Breast epithelium (tissue), 4 donors: ENCODE results near the gene OR1D2. TPM values are rescaled to one million over a fixed set of nuclear protein-coding genes. Genes with fewer than 3 reads are reported as not detected.
"Not testable (repeated sequence)": the region's sequence is repeated elsewhere in the genome, so short reads cannot be mapped to it uniquely, and the experiment has no call there.

ENCODE experiments used
- DNase-seq, 2 donors: peaks; one replicate each; pipeline ENCODE4 v3.0.0-alpha.2; 2019; ENCODE audit warnings: low spot score in 2 of 2
- H3K27ac ChIP-seq, 2 donors: fragments of 200-600 bp; sonication (generic) in 1 of 2; one replicate each; pipeline ENCODE4 v1.5.1; 2016 to 2019; ENCODE audit warnings: mild to moderate bottlenecking in 1 of 2
- H3K27me3 ChIP-seq, 2 donors: fragments of 200-600 bp; sonication (generic) in 1 of 2; one replicate each; pipeline versions ENCODE4 v1.5.1 to v1.6.0; 2017 to 2019; ENCODE audit warnings: control low read depth in 1 of 2, mild to moderate bottlenecking in 1 of 2
- H3K36me3 ChIP-seq: fragments of 200-600 bp; one replicate; pipeline ENCODE4 v1.5.1; 2019
- H3K4me1 ChIP-seq, 2 donors: fragments of 200-600 bp; sonication (generic); one replicate each; pipeline ENCODE4 v1.5.1; 2016 to 2019; ENCODE audit warnings: control low read depth in 1 of 2
- H3K4me3 ChIP-seq, 3 donors: fragments of 200-600 bp; sonication (generic); 1 replicate in 2 of 3; 2 replicates in 1 of 3; pipeline ENCODE4 v1.5.1; 2016 to 2019; ENCODE audit warnings: mild to moderate bottlenecking in 3 of 3, moderate library complexity in 2 of 3
- H3K9me3 ChIP-seq, 2 donors: fragments of 200-600 bp; sonication (generic) in 1 of 2; one replicate each; pipeline ENCODE4 v1.5.1; 2016 to 2019; ENCODE audit warnings: control low read depth in 1 of 2
- POLR2A ChIP-seq: fragments of 450-650 bp; IDR thresholded peaks from one replicate; pipeline ENCODE4 v1.6.1; 2016; ENCODE audit warnings: antibody characterized with exemption, mild to moderate bottlenecking, moderate library complexity
- POLR2AphosphoS5 ChIP-seq, 3 donors: sonication (generic); formaldehyde crosslinking; IDR thresholded peaks; one replicate each; pipeline ENCODE4 v1.6.1; 2017; ENCODE audit warnings: antibody characterized with exemption in 3 of 3
- intact Hi-C: fragments of 100-400 bp; cut with DNase I; formaldehyde crosslinking; loops from one replicate; pipeline ENCODE4 v1.15.1; 2023; ENCODE audit warnings: low total_unique reads
- total RNA-seq, 3 donors: library from RNA; depleted of rRNA; stranded (reverse); fragments of >200 nt; gene quantifications; one replicate each; pipeline ENCODE4 v1.1.0, GENCODE V29; 2016
- TF ChIP-seq, protein P1 (sequence below), 3 donors: fragments of 450-650 bp; IDR thresholded peaks; one replicate each; pipeline ENCODE4 v1.5.1; 2016 to 2017; ENCODE audit warnings: antibody characterized with exemption in 3 of 3, mild to moderate bottlenecking in 3 of 3, moderate library complexity in 3 of 3

OR1D2 gene, protein sequence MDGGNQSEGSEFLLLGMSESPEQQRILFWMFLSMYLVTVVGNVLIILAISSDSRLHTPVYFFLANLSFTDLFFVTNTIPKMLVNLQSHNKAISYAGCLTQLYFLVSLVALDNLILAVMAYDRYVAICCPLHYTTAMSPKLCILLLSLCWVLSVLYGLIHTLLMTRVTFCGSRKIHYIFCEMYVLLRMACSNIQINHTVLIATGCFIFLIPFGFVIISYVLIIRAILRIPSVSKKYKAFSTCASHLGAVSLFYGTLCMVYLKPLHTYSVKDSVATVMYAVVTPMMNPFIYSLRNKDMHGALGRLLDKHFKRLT
- total RNA-seq = not detected

DNA sequence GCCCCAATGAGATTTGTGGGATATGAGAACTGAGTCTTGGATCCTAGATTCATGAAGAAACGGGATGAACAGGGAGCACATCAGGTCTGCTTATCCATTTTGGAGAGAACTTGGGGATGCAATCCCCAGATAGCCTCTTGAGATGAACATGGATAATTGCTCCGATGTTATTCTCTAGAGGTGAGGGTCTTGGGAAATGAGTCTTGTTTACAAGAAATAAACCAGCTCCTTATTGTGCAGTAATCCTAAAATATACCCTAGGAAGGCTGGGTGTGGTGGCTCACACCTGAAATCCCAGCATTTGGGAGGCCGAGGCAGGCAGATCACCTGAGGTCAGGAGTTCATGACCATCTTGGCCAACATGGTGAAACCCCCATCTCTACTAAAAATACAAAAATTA, at the start of gene OR1D2:
TSS of gene OR1D2 (minus strand) at position 101 of the 400 bp plus-strand sequence. CDS start 11,426 bp downstream, outside the sequence.
- H3K4me1 ChIP-seq = no peaks in the 10 kb centered on the region
- H3K9me3 ChIP-seq = peaks cover 4 to 26% of the 10 kb centered on the region in 2 donors
- no peak for DNase-seq
- no peak within 1 kb of the TSS for H3K27ac ChIP-seq
- no peak within 1 kb of the TSS for H3K4me3 ChIP-seq
- intact Hi-C loops = no loop called here
- no peaks in the 10 kb centered on the region for H3K36me3 ChIP-seq
- TF ChIP-seq POLR2AphosphoS5 (IDR thresholded peaks at IDR 0.05) = no peak
- TF ChIP-seq, protein P1, sequence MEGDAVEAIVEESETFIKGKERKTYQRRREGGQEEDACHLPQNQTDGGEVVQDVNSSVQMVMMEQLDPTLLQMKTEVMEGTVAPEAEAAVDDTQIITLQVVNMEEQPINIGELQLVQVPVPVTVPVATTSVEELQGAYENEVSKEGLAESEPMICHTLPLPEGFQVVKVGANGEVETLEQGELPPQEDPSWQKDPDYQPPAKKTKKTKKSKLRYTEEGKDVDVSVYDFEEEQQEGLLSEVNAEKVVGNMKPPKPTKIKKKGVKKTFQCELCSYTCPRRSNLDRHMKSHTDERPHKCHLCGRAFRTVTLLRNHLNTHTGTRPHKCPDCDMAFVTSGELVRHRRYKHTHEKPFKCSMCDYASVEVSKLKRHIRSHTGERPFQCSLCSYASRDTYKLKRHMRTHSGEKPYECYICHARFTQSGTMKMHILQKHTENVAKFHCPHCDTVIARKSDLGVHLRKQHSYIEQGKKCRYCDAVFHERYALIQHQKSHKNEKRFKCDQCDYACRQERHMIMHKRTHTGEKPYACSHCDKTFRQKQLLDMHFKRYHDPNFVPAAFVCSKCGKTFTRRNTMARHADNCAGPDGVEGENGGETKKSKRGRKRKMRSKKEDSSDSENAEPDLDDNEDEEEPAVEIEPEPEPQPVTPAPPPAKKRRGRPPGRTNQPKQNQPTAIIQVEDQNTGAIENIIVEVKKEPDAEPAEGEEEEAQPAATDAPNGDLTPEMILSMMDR (IDR thresholded peaks at IDR 0.05) = no peak
- no peak for TF ChIP-seq POLR2A
- no peaks in the 10 kb centered on the region for H3K27me3 ChIP-seq

GRCh38 chr17:3137494-3137893, 33.3 kb upstream of the OR1D2 start:
- H3K4me1 ChIP-seq, intact Hi-C loops, DNase-seq, H3K4me3 ChIP-seq, H3K36me3 ChIP-seq, H3K27me3 ChIP-seq, H3K27ac ChIP-seq, H3K9me3 ChIP-seq: not testable (repeated sequence)

DNA sequence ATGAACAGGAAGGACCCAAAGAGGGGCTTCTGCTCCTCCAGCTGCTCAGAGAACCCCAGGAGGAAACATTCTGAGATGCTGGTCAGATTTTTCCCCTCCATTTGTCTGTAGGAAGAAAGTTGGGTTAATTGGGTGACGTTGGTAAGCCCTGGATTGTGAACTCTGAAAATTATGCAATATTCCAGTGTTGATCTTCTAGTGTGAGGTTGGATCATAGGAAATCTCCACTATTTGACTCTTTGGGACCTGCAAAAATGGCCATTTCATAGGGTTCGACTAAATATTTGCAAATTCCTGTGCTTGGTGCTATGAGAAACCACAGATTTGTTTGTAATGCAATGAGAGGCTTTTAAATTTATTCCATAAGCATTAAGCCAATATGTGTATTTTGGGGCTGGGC, 23.2 kb upstream of the OR1D2 start, which contains the start of gene OR1G1:
TSS of gene OR1G1 (minus strand) at position 101 of the 400 bp plus-strand sequence. CDS start at position 101, 0 bp downstream.
- DNase-seq = no peak
- Histone ChIP-seq H3K27me3 (peaks cover 0 to 12% of the 10 kb centered on the region in 2 donors), H3K27ac (no peak within 1 kb of the TSS), H3K4me1 (no peaks in the 10 kb centered on the region), H3K4me3 (no peak within 1 kb of the TSS), H3K36me3 (no peaks in the 10 kb centered on the region), H3K9me3 (no peaks in the 10 kb centered on the region)
- no peak for TF ChIP-seq POLR2A
- TF ChIP-seq, protein P1 (IDR thresholded peaks at IDR 0.05) = no peak
- TF ChIP-seq POLR2AphosphoS5 (IDR thresholded peaks at IDR 0.05) = no peak
- intact Hi-C loops = no loop called here

- H3K27me3 ChIP-seq, DNase-seq, intact Hi-C loops: not testable (repeated sequence)
These were observed 30.4 kb downstream of the OR1D2 start for GRCh38 chr17:3073850-3074249.

DNA sequence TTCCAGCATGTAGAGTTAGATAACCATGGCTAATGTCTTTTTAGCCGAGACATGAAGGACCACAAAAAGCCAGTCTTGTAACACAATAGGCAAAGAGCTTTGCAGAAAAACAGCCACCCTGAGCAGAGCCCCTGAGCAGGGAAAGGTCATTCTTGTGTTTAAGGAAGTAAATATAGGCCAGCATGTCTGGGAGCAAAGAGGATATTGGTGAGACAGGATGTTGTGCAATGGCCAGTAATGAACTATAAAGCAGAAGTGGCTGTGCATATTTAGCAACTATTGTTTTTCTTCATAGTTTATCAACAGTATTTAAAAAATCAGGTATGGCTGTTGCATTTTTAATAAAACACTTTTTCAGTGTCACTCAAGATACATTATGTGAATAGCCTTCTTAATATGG, 39.0 kb downstream of the OR1D2 start:
- DNase-seq, H3K4me1 ChIP-seq, intact Hi-C loops, H3K27me3 ChIP-seq, H3K27ac ChIP-seq, H3K36me3 ChIP-seq, H3K4me3 ChIP-seq, H3K9me3 ChIP-seq: not testable (repeated sequence)

More at GRCh38 chr17:3073850-3074249, 30.4 kb downstream of the OR1D2 start:
- H3K36me3 ChIP-seq, H3K9me3 ChIP-seq, H3K27ac ChIP-seq, H3K4me3 ChIP-seq, H3K4me1 ChIP-seq: not testable (repeated sequence)

DNA sequence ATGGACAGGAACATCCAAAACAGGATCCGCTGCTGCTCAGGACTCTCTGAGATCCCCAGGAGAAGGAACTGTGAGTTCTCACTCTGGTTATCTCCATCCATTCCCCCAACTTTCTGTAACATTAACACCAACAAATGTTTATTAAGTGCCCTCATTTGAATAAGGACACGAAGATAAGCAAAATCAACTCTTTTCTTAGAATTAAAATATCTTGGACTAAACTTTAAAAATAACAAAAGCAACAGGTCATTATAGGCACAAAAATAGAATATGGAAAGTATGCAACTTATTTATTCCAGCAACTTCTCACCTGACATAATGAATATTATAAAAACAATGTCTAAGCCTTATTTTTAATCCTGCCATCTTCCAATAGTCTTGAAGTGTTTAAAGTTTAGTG, 40.7 kb downstream of the OR1D2 start, which contains the start of gene OR1D5:
TSS of gene OR1D5 (minus strand) at position 101 of the 400 bp plus-strand sequence. CDS start at position 101, 0 bp downstream.
- H3K4me3 ChIP-seq, H3K9me3 ChIP-seq, H3K36me3 ChIP-seq, DNase-seq, H3K4me1 ChIP-seq, H3K27ac ChIP-seq, intact Hi-C loops, H3K27me3 ChIP-seq: not testable (repeated sequence)

DNA sequence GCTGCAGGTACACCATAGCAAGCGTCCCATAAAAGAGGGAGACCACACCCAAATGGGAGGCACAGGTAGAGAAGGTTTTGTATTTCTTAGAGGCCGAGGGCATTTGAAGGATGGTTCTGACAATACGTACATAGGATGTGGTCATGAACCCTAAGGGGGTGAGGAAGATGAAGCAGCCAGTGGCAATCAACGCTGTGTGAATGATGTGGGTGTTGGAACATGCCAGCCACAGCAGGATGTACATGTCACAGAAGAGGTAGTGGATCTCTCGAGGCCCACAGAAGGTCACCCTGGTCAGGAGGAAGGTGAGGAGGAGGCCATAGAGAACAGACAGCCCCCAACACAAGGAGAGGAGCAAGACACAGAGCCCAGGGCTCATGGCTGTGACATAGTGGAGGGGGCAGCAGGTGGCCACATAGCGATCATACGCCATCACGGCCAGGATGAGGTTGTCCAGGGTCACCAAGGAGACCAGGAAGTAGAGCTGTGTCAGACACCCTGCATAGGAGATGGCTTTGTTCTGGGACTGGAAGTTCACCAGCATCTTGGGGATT, 41.3 kb downstream of the OR1D2 start:
- H3K4me1 ChIP-seq, H3K4me3 ChIP-seq, H3K27me3 ChIP-seq, H3K27ac ChIP-seq, H3K36me3 ChIP-seq, intact Hi-C loops, H3K9me3 ChIP-seq, DNase-seq: not testable (repeated sequence)

DNA sequence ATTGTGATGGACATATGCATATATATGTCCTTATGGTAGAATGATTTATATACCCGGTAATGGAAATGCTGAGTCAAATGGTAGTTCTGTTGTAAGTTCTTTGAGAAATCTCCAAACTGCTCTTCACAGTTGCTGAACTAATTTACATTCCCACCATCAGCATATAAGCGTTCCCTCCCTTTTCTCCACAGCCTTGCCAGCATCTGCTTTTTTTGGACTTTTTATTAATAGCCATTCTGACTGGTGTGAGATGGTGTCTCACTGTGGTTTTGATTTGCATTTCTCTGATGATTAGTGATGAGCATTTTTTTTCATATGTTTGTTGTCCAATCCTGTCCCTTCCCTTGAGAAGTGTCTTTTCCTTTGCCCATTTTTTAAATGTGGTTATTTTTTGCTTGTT, 49.4 kb downstream of the OR1D2 start:
- H3K4me1 ChIP-seq, intact Hi-C loops: not testable (repeated sequence)

More for the DNA sequence above, 49.4 kb downstream of the OR1D2 start:
- not testable (repeated sequence) for H3K27ac ChIP-seq, H3K4me3 ChIP-seq, H3K9me3 ChIP-seq, DNase-seq, H3K27me3 ChIP-seq, H3K36me3 ChIP-seq
